B cell (primary cell): ENCODE results near the gene TBX21. TPM values are rescaled to one million over a fixed set of nuclear protein-coding genes. Genes with fewer than 3 reads are reported as not detected.

Experiments
- ATAC-seq: fragments of 200-7000 bp; cut with Tn5 transposase; one replicate; pipeline ENCODE4 v1.10.0; 2021; ENCODE audit warnings: low read depth, mild to moderate bottlenecking, moderate number of reproducible peaks, moderate library complexity
- CTCF ChIA-PET: fragments of 350-600 bp; sonication (Branson Sonifier 250); formaldehyde crosslinking; loops from one replicate; lab custom pipeline; 2021; ENCODE audit warnings: antibody characterized with exemption, inconsistent platforms; lab: Charles Lee
- POLR2A ChIA-PET: fragments of 350-600 bp; sonication (Branson Sonifier 250); formaldehyde crosslinking; loops from one replicate; lab custom pipeline; 2021; ENCODE audit warnings: antibody characterized with exemption; lab: Charles Lee
- DNase-seq: peaks from one replicate; pipeline ENCODE4 v3.0.0; 2013
- H2AFZ ChIP-seq: 2 replicates; pipeline ENCODE4 v1.6.1; 2012; ENCODE audit warnings: mild to moderate bottlenecking, low read depth, low read length; ENCODE audit not compliant: insufficient read depth, poor library complexity, severe bottlenecking
- H3K27ac ChIP-seq, 2 donors: 1 replicate in 1 of 2; 2 replicates in 1 of 2; pipeline ENCODE4 v1.5.1; 2012 to 2013; ENCODE audit warnings: low read length in 2 of 2, mild to moderate bottlenecking in 2 of 2, moderate library complexity in 1 of 2
- H3K27me3 ChIP-seq, 4 experiments: fragments of 200-600 bp in 1 of 4; sonication (generic) in 1 of 4; replicated peaks in 1 of 4; 1 replicate in 2 of 4; 2 replicates in 2 of 4; pipeline versions ENCODE4 v1.6.1 to v1.7.0; 2013 to 2016; ENCODE audit warnings: low read length in 3 of 4, mild to moderate bottlenecking in 2 of 4, mixed read lengths in 1 of 4, moderate library complexity in 1 of 4; ENCODE audit not compliant: insufficient read depth in 4 of 4, control insufficient read depth in 3 of 4; ENCODE audit errors: control extremely low read depth in 1 of 4
- H3K36me3 ChIP-seq, 2 experiments: replicated peaks in 1 of 2; 1 replicate in 1 of 2; 2 replicates in 1 of 2; pipeline versions ENCODE4 v1.6.1 to v1.7.1; 2013; ENCODE audit warnings: low read length in 1 of 2; ENCODE audit not compliant: insufficient read depth in 2 of 2, control insufficient read depth in 1 of 2; ENCODE audit errors: control extremely low read depth in 1 of 2, extremely low read depth in 1 of 2
- H3K4me1 ChIP-seq, 2 donors: fragments of 200-600 bp in 1 of 2; sonication (generic) in 1 of 2; 1 replicate in 1 of 2; 2 replicates in 1 of 2; pipeline versions ENCODE4 v1.5.1 to v1.6.1; 2013 to 2017; ENCODE audit warnings: low read length in 2 of 2; ENCODE audit not compliant: control insufficient read depth in 2 of 2, insufficient read depth in 2 of 2
- H3K4me2 ChIP-seq: replicated peaks from 2 replicates; pipeline ENCODE3; 2012; ENCODE audit warnings: mild to moderate bottlenecking, low read depth, low read length; ENCODE audit not compliant: poor library complexity, severe bottlenecking
- H3K4me3 ChIP-seq, 5 experiments: fragments of 200-600 bp in 1 of 5; sonication (generic) in 1 of 5; 1 replicate in 3 of 5; 2 replicates in 2 of 5; pipeline versions ENCODE4 v1.5.1 to v1.7.0; 2011 to 2016; ENCODE audit warnings: low read length in 4 of 5, mild to moderate bottlenecking in 4 of 5, low read depth in 2 of 5, control low read depth in 1 of 5, moderate library complexity in 1 of 5; ENCODE audit not compliant: insufficient read depth in 1 of 5; ENCODE audit errors: control extremely low read depth in 1 of 5, extremely low read depth in 1 of 5
- H3K79me2 ChIP-seq: fragments of 200-600 bp; sonication (generic); one replicate; pipeline ENCODE4 v1.6.0; 2016; ENCODE audit warnings: low read length; ENCODE audit not compliant: control insufficient read depth, insufficient read depth
- H3K9ac ChIP-seq: fragments of 200-600 bp; sonication (generic); 2 replicates; pipeline ENCODE4 v1.6.1; 2017; ENCODE audit warnings: mild to moderate bottlenecking, low read length, moderate library complexity
- H3K9me3 ChIP-seq, 3 donors: one replicate each; pipeline versions ENCODE4 v1.6.1 to v1.7.1; 2013; ENCODE audit warnings: low read length in 2 of 3; ENCODE audit not compliant: control insufficient read depth in 2 of 3, insufficient read depth in 1 of 3; ENCODE audit errors: control extremely low read depth in 1 of 3
- H4K20me1 ChIP-seq: 2 replicates; pipeline ENCODE4 v1.6.0; 2012; ENCODE audit warnings: mild to moderate bottlenecking, low read length; ENCODE audit not compliant: insufficient read depth, control insufficient read depth, poor library complexity, severe bottlenecking
- H3K27ac Mint-ChIP-seq: one replicate; pipeline ENCODE4 v1.8.0; 2021; ENCODE audit warnings: mixed read lengths
- H3K27me3 Mint-ChIP-seq: one replicate; pipeline ENCODE4 v1.8.0; 2021; ENCODE audit warnings: mixed read lengths
- H3K4me1 Mint-ChIP-seq: one replicate; pipeline ENCODE4 v1.8.0; 2021; ENCODE audit warnings: mixed read lengths
- H3K4me3 Mint-ChIP-seq: one replicate; pipeline ENCODE4 v1.8.0; 2021; ENCODE audit warnings: mixed read lengths
- H3K9me3 Mint-ChIP-seq: one replicate; pipeline ENCODE4 v1.8.0; 2022; ENCODE audit warnings: mixed read lengths; ENCODE audit not compliant: insufficient read depth
- EZH2 ChIP-seq: IDR thresholded peaks from 2 replicates; pipeline ENCODE4 v1.6.1; 2012; ENCODE audit warnings: borderline replicate concordance, low read depth, mild to moderate bottlenecking, moderate library complexity, low read length; ENCODE audit not compliant: insufficient read depth, poor library complexity, severe bottlenecking
- WGBS: methylation state at CpG from one replicate; pipeline ENCODE4 v1.1.5; 2013; ENCODE audit warnings: missing lambda C conversion rate; ENCODE audit not compliant: insufficient coverage; 5-methylcytosine and 5-hydroxymethylcytosine counted together
- intact Hi-C: fragments of 100-400 bp; cut with micrococcal nuclease; formaldehyde crosslinking; loops from one replicate; pipeline ENCODE4 v1.10.0; 2022
- polyA plus RNA-seq: library from polyadenylated mRNA; depleted of rRNA; stranded (reverse); fragments of >200 nt; gene quantifications from 2 replicates; pipeline ENCODE4 v1.2.3, GENCODE V29; 2012
- total RNA-seq, 2 donors: library from RNA; stranded (reverse); fragments of 120-200 nt in 1 of 2; gene quantifications; 1 replicate in 1 of 2; 2 replicates in 1 of 2; pipeline versions ENCODE4 v1.2.3 to v1.2.4, GENCODE V29; 2013 to 2022
- TF ChIP-seq, protein P1 (sequence below): fragments of 200-600 bp; IDR thresholded peaks from one replicate; pipeline ENCODE4 v1.8.0; 2022; ENCODE audit warnings: antibody characterized with exemption, mild to moderate bottlenecking

Gene TBX21
- total and polyA plus RNA-seq, 2 donors (not counting 1 experiment from before 2014, with no cell fraction given), result 10.8 TPM

DNA sequence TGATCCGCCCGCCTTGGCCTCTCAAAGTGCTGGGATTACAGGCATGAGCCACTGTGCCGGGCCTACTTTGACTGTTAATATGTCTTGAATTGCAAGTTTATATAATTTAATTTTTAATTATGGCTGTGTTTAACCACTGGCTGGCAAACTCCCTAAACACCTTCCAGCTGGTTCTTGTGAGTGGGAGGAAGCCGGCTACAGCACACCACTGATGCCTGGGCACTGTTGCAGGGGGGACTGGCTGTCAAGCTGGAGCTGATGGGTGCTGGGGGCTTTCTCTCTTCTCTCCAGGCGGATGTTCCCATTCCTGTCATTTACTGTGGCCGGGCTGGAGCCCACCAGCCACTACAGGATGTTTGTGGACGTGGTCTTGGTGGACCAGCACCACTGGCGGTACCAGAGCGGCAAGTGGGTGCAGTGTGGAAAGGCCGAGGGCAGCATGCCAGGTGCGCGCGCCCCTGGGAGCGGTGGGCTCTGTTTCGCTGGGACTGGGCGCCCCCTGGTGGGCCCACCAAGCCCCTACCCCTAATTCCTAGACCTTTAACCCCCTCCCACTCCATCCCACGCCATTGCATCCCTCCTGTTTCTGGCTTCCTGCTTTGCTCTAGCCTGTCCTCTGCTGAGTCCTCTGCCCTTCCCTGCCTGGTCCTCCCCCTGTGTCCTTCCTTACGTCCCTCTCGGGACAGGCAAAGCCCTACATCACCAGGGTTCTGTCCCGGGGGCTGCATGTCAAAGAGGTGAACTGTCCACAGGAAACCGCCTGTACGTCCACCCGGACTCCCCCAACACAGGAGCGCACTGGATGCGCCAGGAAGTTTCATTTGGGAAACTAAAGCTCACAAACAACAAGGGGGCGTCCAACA is 9.5 kb downstream of the TBX21 start:
- H3K27me3 ChIP-seq, result peaks cover 0 to 4% (median 0%) of the 10 kb centered on the region in 4 experiments
- DNase-seq (peak; percentile 70), ATAC-seq (peak; percentile 86)
- no peak overlapping the region for H3K9ac ChIP-seq
- ChIA-PET CTCF (interaction anchor here (0.8 to 8.6 kb wide), 11 partner anchors 8 to 126 kb away, joined by 3 to 108 read pairs (median 5); partner anchors contain the start of genes KPNB1 and TBX21), POLR2A (no interaction called here)
- peaks cover 7 to 19% of the 10 kb centered on the region in 2 donors for H3K4me1 ChIP-seq
- no peak overlapping the region for H3K27ac Mint-ChIP-seq
- H2AFZ ChIP-seq, result peak overlapping the region; percentile 54
- H3K27me3 Mint-ChIP-seq, result peaks cover 8% of the 10 kb centered on the region
- intact Hi-C loops, result loop anchor here (1.0 kb wide), 3 partner anchors 9 to 78 kb away; partner anchors contain the start of gene TBX21
- no peak overlapping the region for H3K27ac ChIP-seq
- H4K20me1 ChIP-seq, result no peaks in the 10 kb centered on the region
- peaks cover 22% of the 10 kb centered on the region for H3K4me1 Mint-ChIP-seq
- no peak overlapping the region for H3K4me3 Mint-ChIP-seq
- no peaks in the 10 kb centered on the region for H3K9me3 Mint-ChIP-seq
- H3K79me2 ChIP-seq, result peaks cover 24% of the 10 kb centered on the region
- peaks cover 0 to 2% of the 10 kb centered on the region in 2 experiments for H3K36me3 ChIP-seq
- no peak for TF ChIP-seq EZH2
- TF ChIP-seq, protein P1, sequence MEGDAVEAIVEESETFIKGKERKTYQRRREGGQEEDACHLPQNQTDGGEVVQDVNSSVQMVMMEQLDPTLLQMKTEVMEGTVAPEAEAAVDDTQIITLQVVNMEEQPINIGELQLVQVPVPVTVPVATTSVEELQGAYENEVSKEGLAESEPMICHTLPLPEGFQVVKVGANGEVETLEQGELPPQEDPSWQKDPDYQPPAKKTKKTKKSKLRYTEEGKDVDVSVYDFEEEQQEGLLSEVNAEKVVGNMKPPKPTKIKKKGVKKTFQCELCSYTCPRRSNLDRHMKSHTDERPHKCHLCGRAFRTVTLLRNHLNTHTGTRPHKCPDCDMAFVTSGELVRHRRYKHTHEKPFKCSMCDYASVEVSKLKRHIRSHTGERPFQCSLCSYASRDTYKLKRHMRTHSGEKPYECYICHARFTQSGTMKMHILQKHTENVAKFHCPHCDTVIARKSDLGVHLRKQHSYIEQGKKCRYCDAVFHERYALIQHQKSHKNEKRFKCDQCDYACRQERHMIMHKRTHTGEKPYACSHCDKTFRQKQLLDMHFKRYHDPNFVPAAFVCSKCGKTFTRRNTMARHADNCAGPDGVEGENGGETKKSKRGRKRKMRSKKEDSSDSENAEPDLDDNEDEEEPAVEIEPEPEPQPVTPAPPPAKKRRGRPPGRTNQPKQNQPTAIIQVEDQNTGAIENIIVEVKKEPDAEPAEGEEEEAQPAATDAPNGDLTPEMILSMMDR, result peak; percentile 67
- H3K9me3 ChIP-seq, result no peaks in the 10 kb centered on the region
- H3K4me2 ChIP-seq, result peak overlapping the region; percentile 57
- 34% methylated on average over 17 of the region's 26 CpGs for WGBS
- H3K4me3 ChIP-seq, result no peak overlapping the region
